NCI-H2107 (cell line): ENCODE measurements around the gene CYSLTR2.
"Not testable (repeated sequence)": the region's sequence is repeated elsewhere in the genome, so short reads cannot be mapped to it uniquely, and the experiment has no call there.

Source experiments
- DNase-seq: peaks from one replicate; lab custom pipeline; 2025; lab: John Stamatoyannopoulos, UW

Gene CYSLTR2

GRCh38 chr13:48695776-48696175 lies 42.0 kb downstream of the CYSLTR2 start:
- DNase-seq = no peak

GRCh38 chr13:48696676-48697075 lies 42.9 kb downstream of the CYSLTR2 start:
- DNase-seq = not testable (repeated sequence)

GRCh38 chr13:48707405-48707804 lies 53.7 kb downstream of the CYSLTR2 start:
- no peak for DNase-seq

GRCh38 chr13:48708764-48709163 lies 55.0 kb downstream of the CYSLTR2 start:
- DNase-seq = no peak

- DNase-seq = no peak
Measured at GRCh38 chr13:48709213-48709612, 55.5 kb downstream of the CYSLTR2 start.

GRCh38 chr13:48710160-48710559 lies 56.4 kb downstream of the CYSLTR2 start:
- no peak for DNase-seq

- no peak for DNase-seq
Measured at GRCh38 chr13:48712141-48712540, 58.4 kb downstream of the CYSLTR2 start.

GRCh38 chr13:48715977-48716376 lies 62.2 kb downstream of the CYSLTR2 start:
- no peak for DNase-seq

GRCh38 chr13:48720621-48721020 lies 66.9 kb downstream of the CYSLTR2 start:
- DNase-seq = no peak

- no peak for DNase-seq
Measured at GRCh38 chr13:48723168-48723567, 69.4 kb downstream of the CYSLTR2 start.

GRCh38 chr13:48725271-48725670 lies 71.5 kb downstream of the CYSLTR2 start:
- DNase-seq = no peak

GRCh38 chr13:48726711-48727110 lies 73.0 kb downstream of the CYSLTR2 start:
- DNase-seq = no peak

GRCh38 chr13:48727241-48728011 lies 73.7 kb downstream of the CYSLTR2 start:
- no peak for DNase-seq

- no peak for DNase-seq
Measured at GRCh38 chr13:48728226-48728625, 74.5 kb downstream of the CYSLTR2 start.

GRCh38 chr13:48728876-48729275 lies 75.1 kb downstream of the CYSLTR2 start:
- DNase-seq = no peak

- DNase-seq = no peak
Measured at GRCh38 chr13:48729856-48730255, 76.1 kb downstream of the CYSLTR2 start.

GRCh38 chr13:48731001-48731658 lies 77.4 kb downstream of the CYSLTR2 start:
- no peak for DNase-seq

- no peak for DNase-seq
Measured at GRCh38 chr13:48731957-48732569, 78.3 kb downstream of the CYSLTR2 start.

GRCh38 chr13:48733739-48734335 lies 80.1 kb downstream of the CYSLTR2 start:
- DNase-seq = no peak

GRCh38 chr13:48735571-48735970 lies 81.8 kb downstream of the CYSLTR2 start:
- DNase-seq = no peak

GRCh38 chr13:48737689-48738088 lies 84.0 kb downstream of the CYSLTR2 start:
- DNase-seq = no peak

- no peak for DNase-seq
Measured at GRCh38 chr13:48738311-48738710, 84.6 kb downstream of the CYSLTR2 start.
